ENCODE results near the gene UFL1. TPM values are rescaled to one million over a fixed set of nuclear protein-coding genes. Genes with fewer than 3 reads are reported as not detected.
"Not testable (repeated sequence)": the region's sequence is repeated elsewhere in the genome, so short reads cannot be mapped to it uniquely, and the experiment has no call there.

Gene UFL1
- total RNA-seq, 2 experiments from 2014 or later = 23.3 to 23.7 TPM

DNA sequence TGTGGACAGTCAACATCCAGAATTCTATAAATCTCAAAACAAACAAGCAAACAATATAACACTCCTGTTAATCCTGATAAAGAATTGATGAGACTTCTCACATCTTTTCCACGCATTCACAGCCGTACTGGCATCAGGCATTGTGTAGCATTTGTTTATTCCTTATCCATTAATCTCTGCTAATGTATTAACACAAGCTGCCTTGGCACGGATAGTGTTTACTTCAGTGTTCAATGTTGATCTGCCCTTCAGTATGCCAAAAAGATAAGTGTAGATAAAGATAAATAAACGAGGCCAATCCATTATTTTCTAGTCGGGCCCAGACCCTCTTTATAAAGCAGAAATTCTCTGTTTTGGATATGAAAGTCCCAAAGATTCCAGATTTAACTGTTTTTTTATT, 16.1 kb downstream of the UFL1 start:
- H3K27me3 Mint-ChIP-seq = no peaks in the 10 kb centered on the region
- ATAC-seq (ENCODE audit: low read depth) = no peak
- peaks cover 13% of the 10 kb centered on the region for H3K36me3 Mint-ChIP-seq
- POLR2A ChIA-PET = no interaction called here
- DNase-seq = no peak
- H3K4me3 Mint-ChIP-seq = no peak overlapping the region
- no peaks in the 10 kb centered on the region for H3K9me3 Mint-ChIP-seq
- H3K27ac Mint-ChIP-seq = no peak overlapping the region
- no peaks in the 10 kb centered on the region for H3K4me1 Mint-ChIP-seq

DNA sequence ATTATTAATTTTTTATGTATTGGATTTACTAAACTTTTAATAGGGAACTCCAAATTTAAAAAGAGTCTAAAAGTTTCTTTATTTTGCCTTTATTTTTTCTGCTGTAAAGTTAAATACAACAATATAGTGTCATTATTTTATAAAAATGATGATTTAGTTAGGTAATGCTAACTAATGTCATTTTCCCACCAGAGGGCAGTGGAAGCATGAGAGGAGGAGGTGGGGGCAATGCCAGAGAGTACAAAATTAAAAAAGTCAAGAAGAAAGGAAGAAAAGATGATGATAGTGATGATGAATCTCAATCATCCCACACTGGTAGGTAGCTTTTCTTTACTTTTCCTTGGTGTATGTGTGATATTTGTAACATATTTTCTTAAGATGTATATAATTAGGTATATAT, 21.1 kb downstream of the UFL1 start:
- no peaks in the 10 kb centered on the region for H3K4me1 Mint-ChIP-seq
- H3K27ac Mint-ChIP-seq = no peak overlapping the region
- no peak for ATAC-seq (ENCODE audit: low read depth)

DNA sequence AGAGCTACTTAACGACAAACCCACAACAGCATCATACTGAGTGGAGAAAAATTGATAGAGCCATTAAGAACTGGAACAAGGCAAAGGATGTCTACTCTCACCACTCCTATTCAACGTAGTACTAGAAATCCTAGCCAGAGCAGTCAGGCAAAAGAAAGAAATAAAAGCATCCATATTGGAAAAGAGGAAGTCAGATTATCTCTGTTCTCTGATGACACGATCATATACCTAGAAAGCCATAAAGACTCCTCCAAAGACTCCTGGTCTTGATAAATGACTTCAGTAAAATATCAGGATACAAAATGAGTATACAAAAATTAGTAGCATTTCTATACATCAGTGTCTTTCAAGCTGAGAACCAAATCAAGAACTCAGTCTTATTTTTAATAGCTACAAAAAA, 24.3 kb downstream of the UFL1 start:
- ATAC-seq (ENCODE audit: low read depth) (no peak), DNase-seq (no peak)
- Mint-ChIP-seq H3K4me1 (peaks cover 3% of the 10 kb centered on the region), H3K36me3 (peaks cover 37% of the 10 kb centered on the region), H3K27ac (no peak overlapping the region), H3K27me3 (no peaks in the 10 kb centered on the region), H3K4me3 (no peak overlapping the region), H3K9me3 (no peaks in the 10 kb centered on the region)
- POLR2A ChIA-PET = no interaction called here

More for the DNA sequence above, 21.1 kb downstream of the UFL1 start:
- peaks cover 31% of the 10 kb centered on the region for H3K36me3 Mint-ChIP-seq
- no peaks in the 10 kb centered on the region for H3K27me3 Mint-ChIP-seq
- no peaks in the 10 kb centered on the region for H3K9me3 Mint-ChIP-seq
- no peak for DNase-seq
- H3K4me3 Mint-ChIP-seq = no peak overlapping the region
- POLR2A ChIA-PET = no interaction called here

DNA sequence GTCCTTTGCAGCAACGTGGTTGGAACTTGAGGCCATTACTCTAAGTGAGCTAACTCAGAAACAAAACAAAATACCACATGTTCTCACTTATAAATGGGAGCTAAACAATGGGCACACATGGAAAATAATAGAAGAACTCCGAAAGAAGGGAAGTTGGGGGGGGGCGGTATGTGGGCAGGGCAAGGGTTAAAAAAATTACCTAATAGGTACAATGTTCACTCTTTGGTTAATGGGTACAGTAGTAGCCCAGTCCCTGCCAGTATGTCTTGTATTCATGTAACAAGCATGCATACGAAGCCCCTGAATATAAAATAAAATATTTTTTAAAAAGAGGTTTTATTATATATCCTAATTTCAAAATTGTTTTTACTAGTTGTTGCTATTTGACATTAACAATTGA, 26.0 kb downstream of the UFL1 start:
- H3K27me3 Mint-ChIP-seq = no peaks in the 10 kb centered on the region
- peaks cover 3% of the 10 kb centered on the region for H3K4me1 Mint-ChIP-seq
- POLR2A ChIA-PET = no interaction called here
- DNase-seq (no peak), ATAC-seq (ENCODE audit: low read depth) (no peak)
- H3K27ac Mint-ChIP-seq = no peak overlapping the region
- peaks cover 38% of the 10 kb centered on the region for H3K36me3 Mint-ChIP-seq
- H3K4me3 Mint-ChIP-seq = no peak overlapping the region
- no peaks in the 10 kb centered on the region for H3K9me3 Mint-ChIP-seq

DNA sequence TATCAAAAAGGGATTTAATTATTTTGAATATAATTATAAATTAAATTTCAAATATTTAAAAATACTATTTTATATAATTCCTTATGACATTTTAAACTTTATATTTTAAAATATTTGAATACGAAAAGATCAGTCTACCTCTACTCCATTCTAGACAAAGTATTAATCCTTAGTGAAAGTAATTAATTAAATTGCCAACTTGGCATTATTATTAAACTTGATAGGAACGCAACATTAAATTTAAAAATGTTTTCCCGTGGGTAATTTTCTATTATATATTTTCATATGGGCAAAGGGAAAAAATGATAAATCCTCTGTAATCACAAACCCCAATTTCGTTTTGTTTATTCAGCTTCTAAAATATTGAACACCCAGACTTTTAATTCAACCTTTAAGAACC, 33.0 kb downstream of the UFL1 start:
- peaks cover 3% of the 10 kb centered on the region for H3K4me1 Mint-ChIP-seq
- no peak for ATAC-seq (ENCODE audit: low read depth)
- peaks cover 2% of the 10 kb centered on the region for H3K9me3 Mint-ChIP-seq
- no peak for DNase-seq
- H3K36me3 Mint-ChIP-seq = peaks cover 38% of the 10 kb centered on the region
- H3K27me3 Mint-ChIP-seq = peaks cover 3% of the 10 kb centered on the region
- H3K4me3 Mint-ChIP-seq = no peak overlapping the region
- H3K27ac Mint-ChIP-seq = no peak overlapping the region
- POLR2A ChIA-PET = no interaction called here

DNA sequence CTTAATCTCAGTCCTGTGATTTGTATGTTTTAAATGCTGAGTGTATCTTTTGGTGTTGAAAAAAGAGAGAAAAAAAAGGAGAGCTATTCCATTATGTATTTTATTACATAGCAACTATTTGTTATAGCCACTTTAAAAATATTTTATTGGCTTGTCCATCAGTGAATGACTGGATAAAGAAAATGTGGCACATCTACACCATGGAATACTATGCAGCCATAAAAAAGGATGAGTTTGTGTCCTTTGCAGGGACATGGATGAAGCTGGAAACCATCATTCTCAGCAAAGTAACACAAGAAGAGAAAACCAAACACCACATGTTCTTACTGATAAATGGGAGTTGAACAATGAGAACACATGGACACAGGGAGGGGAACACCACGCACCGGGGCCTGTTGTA, 38.1 kb downstream of the UFL1 start:
- H3K9me3 Mint-ChIP-seq; ATAC-seq (ENCODE audit: low read depth); DNase-seq; POLR2A ChIA-PET; H3K4me1 Mint-ChIP-seq; H3K27ac Mint-ChIP-seq; H3K4me3 Mint-ChIP-seq: not testable (repeated sequence)
- peaks cover 15% of the 10 kb centered on the region for H3K36me3 Mint-ChIP-seq
- H3K27me3 Mint-ChIP-seq = peaks cover 11% of the 10 kb centered on the region

DNA sequence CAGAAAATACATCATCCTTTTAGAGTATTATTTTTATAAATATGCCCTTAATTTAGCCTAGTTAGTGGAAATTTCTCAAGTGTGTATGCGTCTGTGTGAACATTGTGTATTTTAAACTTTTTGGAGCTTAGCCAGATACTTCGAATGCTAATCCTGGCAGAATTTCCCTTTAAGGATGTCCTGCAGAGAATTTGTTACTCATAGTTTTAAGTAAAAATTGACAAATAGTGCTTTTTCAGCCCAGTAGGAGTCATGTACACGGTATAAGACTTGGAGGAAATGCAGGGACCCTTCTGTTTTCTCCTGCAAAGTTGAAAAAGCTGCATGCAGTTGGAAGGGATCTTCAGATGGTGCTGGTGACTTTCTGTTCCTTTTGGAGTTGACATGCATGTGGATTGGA, 41.3 kb downstream of the UFL1 start, which contains the start of gene FHL5:
Gene FHL5, plus strand, starts transcription at position 243 of the 400 bp plus-strand sequence. CDS start 40,486 bp downstream, outside the sequence.
- Mint-ChIP-seq H3K4me3 (no peak within 1 kb of the TSS), H3K36me3 (no peaks in the 10 kb centered on the region), H3K27me3 (peaks cover 16% of the 10 kb centered on the region), H3K27ac (no peak within 1 kb of the TSS), H3K4me1 (no peaks in the 10 kb centered on the region), H3K9me3 (peaks cover 2% of the 10 kb centered on the region)
- no peak for ATAC-seq (ENCODE audit: low read depth)
- POLR2A ChIA-PET = no interaction called here
- DNase-seq = no peak

DNA sequence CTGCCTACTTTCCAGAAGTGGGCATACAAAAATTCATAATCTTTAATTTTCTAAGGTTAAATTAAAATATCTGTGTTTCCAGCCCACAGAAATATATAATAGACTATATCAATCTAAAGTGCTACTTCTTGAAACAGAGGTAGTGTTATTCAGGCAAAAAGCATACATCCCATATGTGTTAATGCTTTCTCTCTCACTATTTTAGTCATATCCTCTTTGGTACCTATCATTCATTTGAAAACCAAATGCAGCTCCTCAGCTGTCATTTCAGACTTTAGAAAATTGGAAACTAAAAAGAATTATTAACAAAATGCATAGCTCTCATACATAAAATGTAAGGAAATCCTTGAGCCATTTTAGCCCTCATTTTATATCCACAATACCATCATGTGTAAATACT, 42.2 kb downstream of the UFL1 start:
- DNase-seq = no peak
- Mint-ChIP-seq H3K9me3 (peaks cover under 1% of the 10 kb centered on the region), H3K36me3 (no peaks in the 10 kb centered on the region), H3K27ac (no peak overlapping the region), H3K4me1 (no peaks in the 10 kb centered on the region), H3K4me3 (no peak overlapping the region), H3K27me3 (peaks cover 19% of the 10 kb centered on the region)
- POLR2A ChIA-PET = no interaction called here
- no peak for ATAC-seq (ENCODE audit: low read depth)

DNA sequence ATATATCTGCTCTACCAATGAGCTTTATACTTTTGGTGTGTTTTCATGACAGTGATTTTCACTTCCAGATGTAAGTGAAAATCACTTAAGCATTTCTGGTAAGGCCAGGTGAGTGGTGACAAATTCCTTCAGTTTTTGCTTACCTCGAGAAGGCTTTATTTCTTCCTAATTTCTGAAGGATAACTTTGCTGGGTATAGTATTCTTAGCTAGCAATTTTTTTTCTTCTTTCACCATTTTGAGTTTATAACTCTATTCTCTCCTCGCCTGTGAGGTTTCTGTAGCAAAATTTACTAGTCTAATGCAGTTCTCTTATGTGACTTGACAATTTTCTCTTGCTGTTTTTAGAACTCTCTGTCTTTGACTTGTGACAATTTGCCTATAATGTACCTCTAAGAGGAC, 48.4 kb downstream of the UFL1 start:
- POLR2A ChIA-PET = no interaction called here
- Mint-ChIP-seq H3K27ac (no peak overlapping the region), H3K4me3 (no peak overlapping the region), H3K27me3 (peaks cover 10% of the 10 kb centered on the region), H3K9me3 (peaks cover 8% of the 10 kb centered on the region), H3K36me3 (peaks cover 1% of the 10 kb centered on the region), H3K4me1 (no peaks in the 10 kb centered on the region)
- DNase-seq (no peak), ATAC-seq (ENCODE audit: low read depth) (no peak)

DNA sequence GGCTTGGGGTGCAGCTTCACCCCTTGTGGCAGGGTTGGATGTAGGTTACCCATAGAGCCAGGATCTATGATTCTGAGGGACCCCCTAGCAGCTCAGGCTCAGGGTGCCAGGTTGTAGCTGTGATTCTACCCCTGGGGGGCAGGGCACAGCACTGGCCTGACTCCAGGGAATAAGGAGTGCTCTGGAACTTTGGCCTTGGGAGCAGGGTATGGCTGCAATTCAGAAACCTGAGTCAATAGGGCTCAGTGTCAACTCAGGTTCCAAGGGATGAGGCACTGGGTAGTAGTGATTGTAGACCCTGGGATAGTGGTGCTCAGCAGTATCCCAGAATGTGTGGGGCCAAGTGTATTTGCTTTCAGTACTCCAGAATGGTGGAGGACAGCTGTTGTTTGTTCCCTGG, 49.9 kb downstream of the UFL1 start:
- H3K27ac Mint-ChIP-seq = no peak overlapping the region
- POLR2A ChIA-PET = no interaction called here
- peaks cover 10% of the 10 kb centered on the region for H3K27me3 Mint-ChIP-seq
- no peak for DNase-seq
- H3K4me1 Mint-ChIP-seq = no peaks in the 10 kb centered on the region
- no peak overlapping the region for H3K4me3 Mint-ChIP-seq
- no peak for ATAC-seq (ENCODE audit: low read depth)
- H3K9me3 Mint-ChIP-seq = peaks cover 8% of the 10 kb centered on the region
- peaks cover 1% of the 10 kb centered on the region for H3K36me3 Mint-ChIP-seq

DNA sequence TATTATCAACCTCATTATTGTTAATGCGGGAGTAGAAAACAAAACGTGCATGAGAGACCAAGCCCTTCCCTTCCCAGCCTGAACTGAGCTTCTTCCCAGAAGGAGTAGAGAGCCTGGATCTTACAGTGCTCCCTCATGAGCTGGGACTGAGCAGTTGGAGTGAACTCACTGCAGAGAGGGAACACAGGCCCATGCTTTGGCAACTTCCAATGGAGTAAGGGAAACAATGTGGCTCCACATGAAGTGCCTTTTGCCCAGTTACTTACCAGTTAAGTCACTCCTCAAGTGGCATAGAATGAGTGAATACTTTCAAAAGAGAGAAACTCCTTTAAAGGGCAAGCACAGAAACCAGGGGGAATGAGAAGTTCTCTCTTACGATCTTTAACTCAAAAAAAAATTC, 53.8 kb downstream of the UFL1 start:
- Mint-ChIP-seq H3K9me3 (peaks cover 1% of the 10 kb centered on the region), H3K4me1 (no peaks in the 10 kb centered on the region), H3K27me3 (peaks cover 2% of the 10 kb centered on the region), H3K4me3 (no peak overlapping the region), H3K36me3 (peaks cover 1% of the 10 kb centered on the region), H3K27ac (no peak overlapping the region)
- no peak for DNase-seq
- POLR2A ChIA-PET = no interaction called here
- ATAC-seq (ENCODE audit: low read depth) = no peak

DNA sequence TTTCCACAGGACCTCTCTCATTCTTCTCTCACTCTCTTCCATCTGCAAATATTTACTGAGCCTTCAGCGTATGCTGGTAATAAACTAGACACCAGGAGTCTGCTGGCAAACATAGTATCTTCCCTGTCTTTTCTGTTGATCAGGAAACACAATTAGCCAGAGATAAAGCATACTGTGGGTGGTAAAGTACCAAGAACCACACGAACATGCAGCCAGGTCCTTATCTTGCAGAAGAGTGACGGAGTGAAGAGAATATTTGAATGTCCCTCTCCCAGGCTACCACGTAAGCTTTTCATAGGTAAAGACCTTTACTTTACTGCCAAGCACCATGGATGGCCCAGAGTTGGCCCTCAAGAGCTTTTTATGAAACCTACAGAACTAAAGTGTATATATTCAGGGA, 54.6 kb downstream of the UFL1 start:
- Mint-ChIP-seq H3K4me1 (no peaks in the 10 kb centered on the region), H3K4me3 (no peak overlapping the region), H3K27ac (no peak overlapping the region), H3K27me3 (peaks cover 2% of the 10 kb centered on the region), H3K36me3 (no peaks in the 10 kb centered on the region), H3K9me3 (no peaks in the 10 kb centered on the region)
- ATAC-seq (ENCODE audit: low read depth) (no peak), DNase-seq (no peak)
- POLR2A ChIA-PET = no interaction called here

DNA sequence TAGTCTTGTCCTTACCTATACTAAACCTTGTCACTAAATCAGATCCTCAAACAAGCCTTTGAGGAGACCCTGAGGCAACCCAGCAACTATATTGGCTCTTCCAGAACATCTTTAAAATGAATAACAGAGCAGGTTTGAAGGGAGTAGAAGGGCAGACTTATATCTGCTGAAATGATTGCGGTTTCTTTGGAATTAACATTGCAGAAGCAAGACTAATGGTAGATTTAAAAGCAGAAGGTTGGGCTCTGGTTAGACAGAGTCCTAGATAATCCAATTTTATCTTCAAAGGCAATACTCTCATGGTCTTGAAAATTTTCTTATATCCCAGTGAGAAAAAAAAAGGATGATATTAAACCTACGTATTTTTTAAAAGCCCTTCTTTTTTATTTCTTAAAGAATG, 60.4 kb downstream of the UFL1 start:
- no peaks in the 10 kb centered on the region for H3K36me3 Mint-ChIP-seq
- no peak for DNase-seq
- no peak overlapping the region for H3K27ac Mint-ChIP-seq
- no peak overlapping the region for H3K4me3 Mint-ChIP-seq
- no peaks in the 10 kb centered on the region for H3K9me3 Mint-ChIP-seq
- POLR2A ChIA-PET = no interaction called here
- no peaks in the 10 kb centered on the region for H3K4me1 Mint-ChIP-seq
- no peak for ATAC-seq (ENCODE audit: low read depth)
- peaks cover 18% of the 10 kb centered on the region for H3K27me3 Mint-ChIP-seq

DNA sequence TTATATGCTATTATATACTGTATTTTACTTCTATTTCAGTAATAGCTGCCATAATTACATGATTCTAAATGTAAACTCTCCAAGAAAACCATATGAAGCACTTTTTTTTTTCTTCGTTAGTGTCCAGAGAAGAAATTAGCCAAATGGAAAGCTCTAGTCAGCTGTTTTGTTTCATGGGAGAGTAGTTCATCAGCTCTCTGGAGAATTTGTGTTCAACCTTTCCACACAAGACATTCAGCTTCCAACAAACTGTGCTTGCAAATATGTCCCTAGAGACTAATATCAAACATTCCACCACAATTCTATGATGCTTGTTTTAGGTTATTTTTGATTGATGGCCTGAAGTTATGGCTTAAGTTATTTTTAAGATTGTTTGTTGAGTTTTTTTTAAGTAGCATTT, 60.8 kb downstream of the UFL1 start:
- Mint-ChIP-seq H3K36me3 (no peaks in the 10 kb centered on the region), H3K4me3 (no peak overlapping the region), H3K27me3 (peaks cover 16% of the 10 kb centered on the region), H3K27ac (no peak overlapping the region), H3K4me1 (no peaks in the 10 kb centered on the region), H3K9me3 (no peaks in the 10 kb centered on the region)
- ATAC-seq (ENCODE audit: low read depth) (no peak), DNase-seq (no peak)
- POLR2A ChIA-PET = no interaction called here

DNA sequence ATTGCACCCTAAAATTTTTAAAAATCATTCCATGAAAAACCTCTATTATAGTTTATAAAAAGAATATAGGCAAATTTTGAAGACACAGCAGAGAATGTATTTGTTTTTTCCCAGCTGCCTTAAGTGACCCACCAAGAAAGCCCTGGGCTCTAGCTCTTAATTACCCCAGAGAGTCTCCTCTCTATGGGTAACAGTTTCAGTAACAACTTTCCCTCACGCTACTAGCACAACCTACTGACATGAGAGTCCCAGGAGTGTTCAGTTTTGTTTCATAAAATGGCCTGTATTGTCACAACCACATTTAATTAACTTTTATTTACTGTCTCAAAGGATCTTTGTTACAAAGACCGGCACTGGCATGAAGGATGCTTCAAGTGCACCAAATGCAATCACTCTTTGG, 82.8 kb downstream of the UFL1 start:
- ATAC-seq (ENCODE audit: low read depth) (no peak), DNase-seq (no peak)
- no peaks in the 10 kb centered on the region for H3K9me3 Mint-ChIP-seq
- no peak overlapping the region for H3K4me3 Mint-ChIP-seq
- POLR2A ChIA-PET = no interaction called here
- no peaks in the 10 kb centered on the region for H3K36me3 Mint-ChIP-seq
- no peaks in the 10 kb centered on the region for H3K4me1 Mint-ChIP-seq
- H3K27ac Mint-ChIP-seq = no peak overlapping the region
- peaks cover 4% of the 10 kb centered on the region for H3K27me3 Mint-ChIP-seq
